ENCODE measurements around the gene RPSA.
A peak's percentile ranks its signal among the peaks of the same experiment; 100 is the strongest.
"Not testable (repeated sequence)": the region's sequence is repeated elsewhere in the genome, so short reads cannot be mapped to it uniquely, and the experiment has no call there.

Gene RPSA

GRCh38 chr3:39419742-39420315, 13.3 kb downstream of the RPSA start:
- no peak for DNase-seq (ENCODE audit: low read depth)

- DNase-seq (ENCODE audit: low read depth) = no peak
These were observed 14.0 kb downstream of the RPSA start for GRCh38 chr3:39420543-39420942.

- no peak for DNase-seq (ENCODE audit: low read depth)
These were observed 17.0 kb downstream of the RPSA start for GRCh38 chr3:39423436-39423970.

- DNase-seq (ENCODE audit: low read depth) = no peak
These were observed 19.8 kb downstream of the RPSA start for GRCh38 chr3:39426312-39426711.

- DNase-seq (ENCODE audit: low read depth) = no peak
These were observed 21.0 kb downstream of the RPSA start for GRCh38 chr3:39427506-39427905.

- DNase-seq (ENCODE audit: low read depth) = no peak
These were observed 22.3 kb downstream of the RPSA start for GRCh38 chr3:39428745-39429201.

GRCh38 chr3:39429466-39429865, 22.9 kb downstream of the RPSA start:
- DNase-seq (ENCODE audit: low read depth) = no peak

- DNase-seq (ENCODE audit: low read depth) = no peak
These were observed 25.8 kb downstream of the RPSA start for GRCh38 chr3:39432342-39432741.

GRCh38 chr3:39433642-39434041, 27.1 kb downstream of the RPSA start:
- DNase-seq (ENCODE audit: low read depth) = no peak

GRCh38 chr3:39434574-39434973, 28.1 kb downstream of the RPSA start:
- DNase-seq (ENCODE audit: low read depth) = no peak

- DNase-seq (ENCODE audit: low read depth) = no peak
These were observed 28.7 kb downstream of the RPSA start for GRCh38 chr3:39435006-39435748.

- no peak for DNase-seq (ENCODE audit: low read depth)
These were observed 32.4 kb downstream of the RPSA start for GRCh38 chr3:39438880-39439279.

- DNase-seq (ENCODE audit: low read depth) = no peak
These were observed 33.8 kb downstream of the RPSA start for GRCh38 chr3:39440316-39440715.

GRCh38 chr3:39443530-39443929, 37.0 kb downstream of the RPSA start:
- no peak for DNase-seq (ENCODE audit: low read depth)

GRCh38 chr3:39445927-39446326, 39.4 kb downstream of the RPSA start:
- DNase-seq (ENCODE audit: low read depth) = no peak

GRCh38 chr3:39446444-39446843, 39.9 kb downstream of the RPSA start:
- no peak for DNase-seq (ENCODE audit: low read depth)

GRCh38 chr3:39447637-39448483, 41.3 kb downstream of the RPSA start:
- peak; percentile 19 for DNase-seq (ENCODE audit: low read depth)

- no peak for DNase-seq (ENCODE audit: low read depth)
These were observed 42.1 kb downstream of the RPSA start for GRCh38 chr3:39448506-39449233.

- no peak for DNase-seq (ENCODE audit: low read depth)
These were observed 43.3 kb downstream of the RPSA start for GRCh38 chr3:39449796-39450195.

- no peak for DNase-seq (ENCODE audit: low read depth)
These were observed 46.6 kb downstream of the RPSA start for GRCh38 chr3:39453134-39453533.

- not testable (repeated sequence) for DNase-seq (ENCODE audit: low read depth)
These were observed 47.4 kb downstream of the RPSA start for GRCh38 chr3:39453872-39454271.

Data from stimulated activated CD8-positive, alpha-beta memory T cell treated with anti-CD3 and anti-CD28 coated beads, Interleukin-7, amount 100 ng/mL, for 24 hours (primary cell).